AG04449 (cell line): ENCODE results near the gene SYCN.
"Not testable (repeated sequence)": the region's sequence is repeated elsewhere in the genome, so short reads cannot be mapped to it uniquely, and the experiment has no call there.

Experiments used
- CTCF ChIA-PET: fragments of 350-600 bp; formaldehyde crosslinking; extraction: SDS; loops from one replicate; lab custom pipeline; 2021; ENCODE audit warnings: antibody characterized with exemption; lab: Yijun Ruan, JAX
- POLR2A ChIA-PET: fragments of 400-600, 350-600 bp; formaldehyde crosslinking; extraction: SDS; loops from one replicate; lab custom pipeline; 2020; ENCODE audit warnings: antibody characterized with exemption, inconsistent platforms; lab: Yijun Ruan, JAX
- DNase-seq: peaks from one replicate; pipeline ENCODE4 v3.0.0-alpha.2; 2010; ENCODE audit warnings: low read depth, low spot score
- H3K4me3 ChIP-seq: 2 replicates; pipeline ENCODE4 v1.5.1; 2011; ENCODE audit warnings: low read depth, mild to moderate bottlenecking, control low read depth, low read length
- CTCF ChIP-seq: IDR thresholded peaks from one replicate; pipeline ENCODE4 v1.5.1; 2011; ENCODE audit warnings: mild to moderate bottlenecking, moderate library complexity, low read length, control low read depth, inconsistent platforms; ENCODE audit not compliant: insufficient read depth; ENCODE audit errors: missing control alignments

The SYCN gene

GRCh38 chr19:39224910-39225309 lies 20.8 kb upstream of the SYCN start:
- POLR2A ChIA-PET: no interaction called here
- no peak for TF ChIP-seq CTCF
- H3K4me3 ChIP-seq: no peak overlapping the region
- CTCF ChIA-PET: no interaction called here
- DNase-seq: no peak

DNA sequence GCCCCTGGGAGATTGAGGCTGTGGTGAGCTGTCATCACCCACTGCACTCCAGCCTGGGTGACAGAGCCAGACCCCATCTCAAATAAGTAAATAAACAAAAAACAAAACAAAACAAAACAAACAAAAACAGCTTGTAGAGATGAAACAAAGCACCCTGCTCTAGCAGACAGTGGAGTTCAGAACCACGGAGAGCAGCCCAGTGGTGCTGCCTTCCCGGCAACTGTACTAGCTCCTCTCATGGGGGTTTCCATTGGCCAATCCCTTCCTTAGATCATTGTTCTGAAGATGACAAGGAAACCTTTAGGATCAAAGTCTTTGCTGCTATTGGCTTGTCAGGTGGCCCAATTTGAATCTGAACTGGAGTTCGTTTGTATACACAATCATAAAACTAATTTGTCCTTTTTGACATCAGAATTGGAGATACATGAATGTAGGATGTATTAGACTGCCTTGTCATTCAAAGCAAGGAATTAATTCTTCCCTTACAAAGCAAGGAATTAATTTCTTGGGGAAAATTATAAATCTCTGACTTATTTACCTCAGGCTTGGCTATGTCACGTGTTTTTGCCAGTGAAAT lies 19.7 kb upstream of the SYCN start:
- no peak for DNase-seq
- POLR2A ChIA-PET: no interaction called here
- no peak for TF ChIP-seq CTCF
- CTCF ChIA-PET: no interaction called here
- H3K4me3 ChIP-seq: no peak overlapping the region

DNA sequence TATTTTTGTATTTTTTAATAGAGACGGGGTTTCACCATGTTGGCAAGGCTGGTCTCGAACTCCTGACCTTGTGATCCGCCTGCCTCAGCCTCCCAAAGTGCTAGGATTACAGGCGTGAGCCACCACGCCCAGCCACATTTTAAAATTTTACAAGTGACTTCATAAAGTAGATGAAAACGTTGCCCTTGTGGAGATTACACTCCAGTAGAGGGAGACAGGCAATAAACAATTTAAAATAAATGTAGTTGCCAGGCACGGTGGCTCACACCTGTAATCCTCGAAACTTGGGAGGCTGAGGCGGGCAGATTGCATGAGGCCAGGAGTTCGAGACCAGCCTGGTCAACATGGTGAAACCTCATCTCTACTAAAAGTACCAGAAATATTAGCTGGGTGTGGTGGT lies 15.0 kb upstream of the SYCN start:
- POLR2A ChIA-PET, CTCF ChIA-PET, H3K4me3 ChIP-seq, DNase-seq: not testable (repeated sequence)

DNA sequence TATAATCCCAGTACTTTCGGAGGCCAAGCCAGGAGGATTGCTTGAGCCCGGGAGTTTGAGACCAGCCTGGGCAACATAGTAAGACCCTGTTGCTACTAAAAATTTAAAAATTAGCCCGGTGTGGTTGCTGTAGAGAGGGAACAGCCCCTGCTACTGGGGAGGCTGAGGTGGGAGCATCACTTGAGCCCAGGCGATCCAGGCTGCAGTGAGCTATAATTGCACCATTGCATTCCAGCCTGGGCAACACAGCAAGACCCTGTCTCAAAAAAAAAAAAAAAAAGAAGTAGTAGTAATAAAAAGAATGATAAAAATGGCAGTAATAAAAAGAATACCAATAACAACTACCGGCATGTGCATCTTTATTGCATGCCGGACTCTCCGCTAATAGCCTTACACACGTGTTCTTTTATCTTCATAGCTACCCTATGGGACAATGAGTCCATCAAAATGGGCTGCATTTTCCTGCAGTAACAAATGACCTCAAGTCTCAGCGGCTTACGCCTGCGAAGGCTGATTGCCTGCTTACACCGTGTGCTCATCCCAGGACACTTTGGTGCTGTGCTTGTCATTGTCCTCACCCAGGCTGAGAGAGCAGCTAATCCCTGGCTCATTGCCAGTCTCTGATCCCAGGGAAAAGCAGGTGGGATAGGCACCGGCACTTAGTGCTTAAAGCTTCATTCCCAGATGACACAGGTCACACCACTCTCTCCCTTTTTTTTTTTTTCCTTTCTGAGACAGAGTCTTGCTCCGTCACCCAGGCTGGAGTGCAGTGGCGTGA lies 14.4 kb upstream of the SYCN start:
- TF ChIP-seq CTCF: no peak
- no peak overlapping the region for H3K4me3 ChIP-seq
- ChIA-PET CTCF (no interaction called here), POLR2A (no interaction called here)
- no peak for DNase-seq

DNA sequence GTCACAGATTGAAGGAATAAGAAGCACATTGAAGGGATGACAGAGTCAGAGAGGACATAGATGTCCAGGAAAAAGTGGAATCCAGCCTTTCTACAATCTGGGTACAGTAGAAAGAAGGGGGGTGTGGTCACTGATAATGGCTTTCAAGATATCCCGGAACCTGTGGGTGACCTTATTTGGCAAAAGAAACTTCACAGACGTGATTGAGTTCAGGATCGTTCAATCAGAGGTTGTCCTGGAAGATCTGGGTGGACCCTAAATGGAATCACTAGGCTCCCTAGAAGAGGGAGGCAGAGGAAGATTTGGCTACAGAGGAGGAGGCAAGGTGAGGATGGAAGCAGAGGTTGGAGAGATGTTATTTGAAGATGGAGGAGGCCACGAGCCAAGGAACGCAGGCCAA lies 13.0 kb upstream of the SYCN start:
- TF ChIP-seq CTCF: no peak
- ChIA-PET CTCF (no interaction called here), POLR2A (no interaction called here)

GRCh38 chr19:39215323-39215722 lies 11.3 kb upstream of the SYCN start:
- H3K4me3 ChIP-seq, DNase-seq, POLR2A ChIA-PET: not testable (repeated sequence)
- CTCF ChIA-PET: interaction anchor here (1.5 to 1.6 kb wide), 2 partner anchors 28 to 112 kb away, joined by 3 to 4 read pairs; no protein-coding TSS in a partner anchor

More for the DNA sequence above, 13.0 kb upstream of the SYCN start:
- DNase-seq: no peak
- no peak overlapping the region for H3K4me3 ChIP-seq

DNA sequence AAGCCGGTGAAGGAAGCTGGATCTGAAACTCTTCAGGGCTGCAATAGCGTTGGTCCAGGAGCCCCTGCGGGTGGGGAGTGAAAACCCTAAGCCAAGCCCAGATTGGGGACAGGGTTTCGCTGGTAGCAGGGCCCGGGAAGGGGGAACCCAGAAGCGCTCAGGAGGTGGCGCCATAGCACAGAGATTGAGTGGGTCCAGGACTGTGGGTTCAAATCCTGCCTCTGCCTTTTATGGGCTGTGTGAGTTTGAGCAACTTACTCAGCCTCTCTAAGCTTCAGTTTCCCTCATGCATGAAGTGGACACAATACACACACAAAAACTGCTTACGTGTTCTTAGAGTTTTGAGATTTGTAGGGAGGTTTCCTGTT lies 8.3 kb upstream of the SYCN start:
- no peak overlapping the region for H3K4me3 ChIP-seq
- DNase-seq: no peak
- ChIA-PET CTCF (interaction anchor here (2.4 kb wide), 1 partner anchor 116 kb away, joined by 9 read pairs; no protein-coding TSS in a partner anchor), POLR2A (no interaction called here)
- peak; percentile 16 for TF ChIP-seq CTCF
